CD4-positive, alpha-beta T cell treated with Interleukin-1 beta for 1 hour (primary cell): Measurements from ENCODE around the gene SRCIN1.

ENCODE experiments used
- DNase-seq, 2 donors: peaks; one replicate each; pipeline ENCODE4 v3.0.0-alpha.2; 2020 to 2022

SRCIN1 gene

DNA sequence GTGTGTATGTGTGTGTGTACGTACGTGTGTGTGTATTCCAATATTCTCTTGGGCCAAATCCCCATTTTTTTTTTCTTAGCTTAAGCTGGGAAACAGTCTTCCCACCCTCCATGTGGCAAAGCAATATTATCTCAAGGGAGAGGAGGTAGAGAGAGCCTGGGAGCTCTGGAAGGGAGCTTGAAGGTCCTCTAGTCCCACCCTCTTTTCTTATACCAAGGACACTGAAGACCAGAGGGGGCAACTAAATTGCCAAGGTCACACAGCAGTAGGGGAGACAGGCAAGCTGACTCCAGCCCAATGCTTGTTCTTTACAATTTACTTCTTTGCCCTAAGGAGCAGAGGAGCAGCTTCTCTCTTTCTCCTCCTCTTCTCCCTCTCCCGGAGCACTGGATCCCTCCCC, 6.8 kb downstream of the SRCIN1 start:
- DNase-seq: no peak

DNA sequence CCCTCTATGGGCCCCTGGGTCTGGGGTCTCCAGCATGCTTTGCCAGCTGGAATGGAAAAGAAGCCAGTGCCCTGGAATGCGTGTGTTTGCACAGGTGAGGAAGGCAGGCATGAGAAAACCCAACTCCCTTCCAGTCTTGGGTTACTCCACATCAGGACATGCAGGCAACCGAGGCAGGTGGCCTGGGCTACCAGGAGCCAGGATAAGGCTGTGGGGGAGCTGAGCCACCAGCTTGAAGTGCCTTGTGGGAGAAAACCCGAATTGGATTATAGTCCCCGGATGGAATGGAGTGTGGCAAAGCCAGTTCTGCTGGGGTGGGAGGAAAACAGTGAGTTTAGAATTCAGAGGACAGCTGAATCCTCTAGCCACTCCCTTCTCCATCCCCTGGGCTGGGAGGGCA, 7.2 kb downstream of the SRCIN1 start:
- DNase-seq: no peak

- DNase-seq: no peak
Measured at GRCh38 chr17:38597375-38597774, 8.4 kb downstream of the SRCIN1 start.

- DNase-seq: no peak
Measured at GRCh38 chr17:38596651-38597050, 9.1 kb downstream of the SRCIN1 start.

DNA sequence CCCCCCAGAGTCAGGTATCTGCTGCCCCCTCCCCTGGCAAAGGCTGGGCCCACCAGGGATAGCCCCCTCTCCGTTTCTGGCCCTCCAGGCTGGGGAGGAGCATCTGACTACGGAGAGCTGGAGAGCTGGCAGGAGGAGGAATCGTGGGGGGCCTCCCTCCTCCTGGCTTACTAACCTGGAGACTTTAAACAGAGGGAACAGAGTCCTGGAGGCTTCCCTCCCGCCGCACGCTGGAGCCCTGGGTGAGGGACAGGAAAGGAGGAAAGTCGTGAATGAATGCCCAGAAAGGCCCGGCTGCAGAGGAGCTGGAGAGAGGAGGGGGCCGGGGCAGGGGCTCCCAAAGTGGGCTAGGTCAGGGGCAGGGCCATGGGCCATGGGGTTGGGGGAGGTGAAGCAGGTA, 9.9 kb downstream of the SRCIN1 start:
- DNase-seq: no peak

DNA sequence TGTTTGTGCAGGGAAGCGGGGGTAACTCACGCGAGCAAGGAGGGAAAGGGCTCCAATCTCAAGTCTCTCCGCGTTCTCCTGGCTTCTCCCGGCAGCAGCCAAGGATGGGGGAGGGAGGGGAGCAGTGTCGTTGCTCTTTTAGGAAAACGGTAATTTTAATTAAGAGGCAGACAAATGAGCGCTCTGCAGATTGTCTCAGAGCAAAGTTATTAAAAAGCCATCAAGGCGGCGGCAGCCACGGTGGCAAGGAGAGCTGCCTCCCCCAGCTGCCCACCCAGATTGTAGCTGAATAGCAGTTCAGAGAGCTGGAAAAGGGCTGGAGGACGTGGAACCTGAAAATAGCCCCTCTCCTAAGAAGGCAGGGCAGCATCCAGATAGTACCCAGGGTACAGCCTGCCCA, 11.6 kb downstream of the SRCIN1 start:
- no peak for DNase-seq

DNA sequence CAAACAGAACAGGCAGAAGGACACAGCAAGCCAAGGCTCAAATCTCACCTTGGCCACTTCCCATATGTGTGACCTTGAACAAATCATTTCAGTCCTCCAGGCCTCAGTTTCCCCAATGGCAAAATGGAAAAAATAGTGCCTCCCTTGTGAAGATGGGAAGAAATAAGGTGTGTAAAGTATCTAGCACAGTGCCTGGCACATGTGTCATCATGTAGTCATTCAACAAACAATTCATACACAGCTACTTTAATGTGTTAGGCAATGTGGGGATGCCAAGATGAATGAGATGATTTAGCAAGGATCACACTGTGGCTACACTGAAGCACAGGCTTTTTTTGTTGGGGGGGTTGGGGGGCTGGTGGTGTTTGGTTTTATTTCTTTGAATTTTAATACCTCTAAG, 13.3 kb downstream of the SRCIN1 start:
- DNase-seq: no peak

DNA sequence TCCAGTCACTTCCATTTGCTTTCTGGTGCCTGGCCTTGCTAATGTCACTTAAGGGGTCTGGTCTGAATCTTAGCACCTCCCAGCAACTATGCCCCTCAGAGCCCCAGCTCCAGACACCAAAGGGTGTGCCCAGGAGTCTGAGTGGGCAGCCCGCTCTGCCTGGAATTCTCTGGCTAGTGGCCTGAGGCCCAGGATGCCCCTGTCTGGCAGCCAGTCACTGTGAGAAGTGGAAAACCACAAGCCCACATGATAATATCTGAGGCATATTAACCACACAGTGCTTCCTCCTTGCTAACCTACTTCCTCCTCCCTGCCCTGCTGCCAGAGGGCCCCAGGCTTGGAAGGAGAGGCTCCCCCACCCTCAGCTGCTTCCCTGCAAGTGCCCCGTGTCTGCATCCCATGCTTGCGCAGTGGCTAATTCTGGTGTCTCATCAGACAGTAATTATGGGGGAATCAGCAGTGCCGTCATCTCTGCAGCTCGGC, 14.0 kb downstream of the SRCIN1 start:
- DNase-seq: peak; percentile 18 to 39

DNA sequence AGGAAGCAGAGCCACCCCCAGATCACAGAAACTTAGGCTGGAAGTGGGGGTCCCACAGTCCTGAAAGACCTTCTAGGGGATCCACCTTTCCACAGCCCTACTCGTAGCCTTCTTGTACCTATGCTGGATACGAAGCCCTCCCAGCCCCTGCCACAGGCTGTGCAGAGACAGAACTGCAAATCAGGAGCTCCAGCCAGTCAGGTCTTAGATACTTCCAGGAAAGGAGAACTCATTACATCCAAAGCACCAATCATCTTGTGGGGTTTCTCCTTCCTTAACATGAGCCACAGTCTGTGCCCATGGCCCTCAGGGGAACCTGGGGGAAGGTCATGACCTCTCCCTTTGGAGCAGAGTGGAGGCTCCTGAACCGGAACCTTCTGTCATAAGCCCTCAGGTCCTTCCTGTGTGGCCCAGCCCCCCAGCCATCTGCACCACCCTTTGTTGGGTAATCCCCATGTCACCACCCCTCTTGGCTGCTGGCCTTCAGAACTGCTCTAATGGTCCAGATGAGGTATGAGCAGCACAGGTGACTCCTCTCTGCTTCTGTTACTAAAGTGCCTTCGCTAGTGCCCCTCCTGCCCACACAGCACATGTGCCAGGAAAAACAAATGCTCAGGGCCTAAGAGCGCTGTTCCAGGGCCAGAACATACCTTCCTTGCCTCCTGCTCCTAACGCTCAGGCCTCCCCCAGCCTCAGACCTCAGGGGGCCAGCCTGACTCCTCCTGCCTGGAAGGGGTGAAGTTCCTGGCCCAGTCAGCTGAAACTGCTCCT, 14.6 kb downstream of the SRCIN1 start:
- DNase-seq: peak in 1 of 2 donors; percentile 53

DNA sequence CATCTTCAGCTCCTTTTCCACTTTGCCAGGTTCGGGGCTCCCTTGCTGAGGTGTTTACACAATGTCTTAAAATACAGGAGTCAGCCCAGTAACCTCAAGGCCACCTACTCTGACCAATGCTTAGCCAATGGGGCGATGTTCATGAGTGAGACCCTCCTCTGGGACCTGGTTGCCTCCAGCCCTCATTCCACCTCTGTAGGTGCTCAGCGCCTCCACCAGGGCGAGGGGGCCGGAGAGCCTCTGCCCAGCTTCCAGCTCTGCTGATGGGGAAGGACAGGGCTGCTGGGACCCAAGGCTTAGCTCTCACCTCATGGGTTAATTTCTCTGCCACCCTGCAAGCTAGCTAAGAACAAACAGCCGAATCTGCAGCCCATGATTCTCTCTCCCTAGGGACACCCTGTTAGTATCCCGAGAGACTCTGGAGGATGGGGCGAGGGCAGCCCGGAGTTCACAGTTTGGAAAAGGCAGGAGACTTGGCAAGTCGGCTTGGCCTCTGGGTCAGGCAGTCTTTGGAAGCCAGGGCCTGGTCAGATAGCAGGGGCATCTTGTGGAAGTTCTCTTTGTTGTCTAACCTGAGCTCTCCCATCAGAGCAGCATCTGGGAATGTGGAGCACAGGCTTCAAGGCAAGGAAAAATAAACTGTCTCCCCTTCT, 16.2 kb downstream of the SRCIN1 start:
- no peak for DNase-seq

DNA sequence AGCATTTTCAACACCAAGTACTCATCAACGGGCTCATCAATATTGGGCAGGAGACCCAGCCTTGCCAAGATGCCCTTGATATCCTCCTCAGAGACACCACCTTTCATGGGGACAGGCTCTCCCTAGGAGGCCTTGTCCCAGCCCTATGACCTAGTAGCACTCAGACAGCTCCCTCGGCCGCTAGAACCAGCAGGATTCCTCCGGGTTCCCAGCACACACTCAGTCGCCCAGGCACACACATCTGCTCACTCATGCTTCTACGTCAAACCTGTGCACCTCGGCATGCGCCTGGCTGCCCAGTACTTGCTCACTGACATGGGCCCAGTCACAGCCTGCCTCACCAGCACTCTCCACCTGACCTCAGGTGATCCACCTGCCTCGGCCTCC, 17.0 kb downstream of the SRCIN1 start:
- no peak for DNase-seq

- DNase-seq: no peak
Measured at GRCh38 chr17:38587947-38588787, 17.6 kb downstream of the SRCIN1 start.

DNA sequence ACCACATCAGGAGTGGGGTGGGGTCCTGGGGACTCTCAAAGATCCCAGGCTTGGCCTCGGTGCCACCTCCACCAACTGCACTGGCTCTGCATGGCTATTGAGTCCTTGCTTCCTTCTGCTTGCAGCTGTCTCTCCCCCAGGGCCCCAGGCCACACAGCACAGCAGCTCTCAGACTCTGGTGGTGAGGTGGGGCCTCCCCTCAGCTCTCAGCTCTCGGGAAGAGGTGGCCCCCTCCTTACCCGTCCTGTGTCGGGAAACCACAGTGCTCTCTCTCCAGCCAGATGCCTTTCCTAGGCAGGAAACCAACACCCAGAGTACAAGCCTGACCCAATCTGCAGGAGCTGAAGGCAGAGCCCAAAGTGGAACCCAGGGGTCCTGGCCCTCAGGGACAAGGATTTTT, 18.5 kb downstream of the SRCIN1 start:
- DNase-seq: no peak

- DNase-seq: no peak
Measured at GRCh38 chr17:38586788-38587187, 19.0 kb downstream of the SRCIN1 start.

GRCh38 chr17:38585918-38586529, 19.7 kb downstream of the SRCIN1 start:
- no peak for DNase-seq

- no peak for DNase-seq
Measured at GRCh38 chr17:38585056-38585917, 20.5 kb downstream of the SRCIN1 start.

DNA sequence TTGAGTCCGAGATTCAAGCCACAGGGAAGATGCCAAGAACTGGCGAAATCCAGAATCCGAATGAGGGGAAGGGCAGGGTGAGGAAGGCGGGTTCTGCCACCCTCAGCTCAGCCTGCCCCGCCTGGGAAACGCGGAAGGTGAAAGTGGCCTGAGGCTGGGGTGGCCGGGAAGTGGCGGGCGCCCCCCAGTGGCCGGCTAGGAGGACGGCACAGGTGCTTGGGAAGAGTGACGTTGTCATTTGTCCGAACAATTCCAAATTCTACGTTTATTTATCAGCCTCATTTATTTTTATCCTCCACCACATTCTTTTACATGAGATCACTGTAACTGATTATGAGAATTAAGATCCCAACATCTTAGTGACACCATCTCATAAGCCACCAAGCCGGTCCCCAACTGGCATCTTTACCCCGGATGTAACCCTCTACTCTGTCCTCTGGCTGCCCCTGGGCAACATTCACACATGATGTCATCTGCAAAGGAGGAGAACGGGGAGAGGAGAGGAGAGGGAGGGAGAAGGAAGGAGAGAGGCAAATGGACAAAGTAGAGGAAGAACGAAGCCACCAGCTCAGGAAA, 21.3 kb downstream of the SRCIN1 start:
- DNase-seq: peak; percentile 59 to 65

GRCh38 chr17:38583828-38584349, 21.9 kb downstream of the SRCIN1 start:
- DNase-seq: no peak

DNA sequence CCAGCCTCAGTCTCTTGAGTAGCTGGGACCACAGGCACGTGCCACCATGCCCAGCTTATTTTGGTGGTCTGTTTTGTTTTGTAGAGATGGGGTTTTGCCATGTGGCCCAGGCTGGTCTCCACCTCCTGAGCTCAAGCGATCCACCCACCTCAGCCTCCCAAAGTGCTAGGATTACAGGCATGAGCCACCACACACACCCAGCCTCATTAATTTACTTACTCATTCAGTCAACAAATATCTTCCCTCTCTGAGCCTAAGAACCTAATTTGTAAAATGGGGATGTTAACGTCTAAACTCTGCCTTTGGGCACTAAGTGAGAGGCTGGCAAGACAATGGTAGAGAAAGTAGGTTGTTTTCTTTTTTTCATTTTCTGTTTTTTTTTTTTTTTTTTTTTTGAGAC, 22.6 kb downstream of the SRCIN1 start:
- DNase-seq: no peak

- DNase-seq: no peak
Measured at GRCh38 chr17:38582069-38582468, 23.7 kb downstream of the SRCIN1 start.

DNA sequence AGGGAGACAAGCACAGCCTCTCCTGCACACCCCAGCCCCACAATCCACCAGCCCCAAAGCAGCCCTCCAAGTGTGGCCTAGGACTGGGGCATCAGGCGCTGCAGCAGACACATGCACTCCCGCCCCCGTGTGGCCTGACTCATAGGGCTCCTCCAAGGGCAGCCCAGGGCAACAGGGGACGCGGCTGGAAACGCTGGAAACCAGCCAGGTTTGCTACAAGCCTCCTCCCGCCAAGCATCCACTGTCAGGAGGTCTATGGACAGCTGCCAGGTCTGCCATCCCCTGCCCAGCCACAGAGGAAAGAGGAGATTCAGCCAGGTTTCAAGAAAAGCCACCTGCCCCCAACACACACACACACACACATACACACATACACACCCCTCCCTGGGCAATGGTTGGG, 25.8 kb downstream of the SRCIN1 start:
- no peak for DNase-seq

GRCh38 chr17:38579083-38579480, 26.7 kb downstream of the SRCIN1 start:
- DNase-seq: no peak
